HG03354 (cell line): ENCODE measurements around the gene TMA7.
"Not testable (repeated sequence)": the region's sequence is repeated elsewhere in the genome, so short reads cannot be mapped to it uniquely, and the experiment has no call there.

Experiments
- ATAC-seq: cut with Tn5 transposase; IDR thresholded peaks from one replicate; pipeline ENCODE4 v1.9.1; 2021; ENCODE audit warnings: mild to moderate bottlenecking; ENCODE audit not compliant: unreplicated experiment, poor library complexity, severe bottlenecking

TMA7 gene

GRCh38 chr3:48465237-48465530 is 25.1 kb downstream of the TMA7 start:
- ATAC-seq: no peak

GRCh38 chr3:48465531-48466378 is 25.7 kb downstream of the TMA7 start:
- peak; percentile 87 for ATAC-seq

GRCh38 chr3:48466386-48467109 is 26.5 kb downstream of the TMA7 start:
- peak; percentile 31 for ATAC-seq

- no peak for ATAC-seq
These were observed 27.0 kb downstream of the TMA7 start for GRCh38 chr3:48467110-48467454.

- ATAC-seq: no peak
These were observed 27.6 kb downstream of the TMA7 start for GRCh38 chr3:48467473-48468267.

- ATAC-seq: no peak
These were observed 28.3 kb downstream of the TMA7 start for GRCh38 chr3:48468329-48468731.

- ATAC-seq: no peak
These were observed 29.2 kb downstream of the TMA7 start for GRCh38 chr3:48469046-48469915.

GRCh38 chr3:48470286-48470685 is 30.2 kb downstream of the TMA7 start:
- no peak for ATAC-seq

GRCh38 chr3:48472673-48472922 is 32.5 kb downstream of the TMA7 start:
- no peak for ATAC-seq

- ATAC-seq: peak; percentile 89
These were observed 33.0 kb downstream of the TMA7 start for GRCh38 chr3:48472923-48473616.

GRCh38 chr3:48473617-48473952 is 33.5 kb downstream of the TMA7 start:
- ATAC-seq: no peak

GRCh38 chr3:48474031-48474430 is 34.0 kb downstream of the TMA7 start:
- not testable (repeated sequence) for ATAC-seq

- no peak for ATAC-seq
These were observed 34.6 kb downstream of the TMA7 start for GRCh38 chr3:48474619-48475018.

GRCh38 chr3:48475188-48475587 is 35.1 kb downstream of the TMA7 start:
- ATAC-seq: no peak

- no peak for ATAC-seq
These were observed 36.5 kb downstream of the TMA7 start for GRCh38 chr3:48476426-48477053.

- no peak for ATAC-seq
These were observed 38.0 kb downstream of the TMA7 start for GRCh38 chr3:48477959-48478520.

- peak; percentile 58 for ATAC-seq
These were observed 38.8 kb downstream of the TMA7 start for GRCh38 chr3:48478626-48479555.

GRCh38 chr3:48480891-48481290 is 40.8 kb downstream of the TMA7 start:
- ATAC-seq: not testable (repeated sequence)
